K562 (cell line): ENCODE measurements around the gene PTGIS.

Source experiments
- HCFC1 ChIP-seq: IDR thresholded peaks from 2 replicates; pipeline ENCODE4 v1.6.1; 2012; ENCODE audit warnings: low read depth, low read length, improper control_type of control experiment
- ZNF143 ChIP-seq: sonication (generic); formaldehyde crosslinking; IDR thresholded peaks from 2 replicates; pipeline ENCODE4 v1.9.0; 2022; ENCODE audit warnings: mild to moderate bottlenecking, missing genetic modification reagents

GRCh38 chr20:49570161-49570827, 2.4 kb upstream of the PTGIS start:
- TF ChIP-seq ZNF143 (CRISPR knock-in tag), result no peak
- TF ChIP-seq HCFC1, result no peak
